ENCODE measurements around the gene FMN2.

Gene FMN2

DNA sequence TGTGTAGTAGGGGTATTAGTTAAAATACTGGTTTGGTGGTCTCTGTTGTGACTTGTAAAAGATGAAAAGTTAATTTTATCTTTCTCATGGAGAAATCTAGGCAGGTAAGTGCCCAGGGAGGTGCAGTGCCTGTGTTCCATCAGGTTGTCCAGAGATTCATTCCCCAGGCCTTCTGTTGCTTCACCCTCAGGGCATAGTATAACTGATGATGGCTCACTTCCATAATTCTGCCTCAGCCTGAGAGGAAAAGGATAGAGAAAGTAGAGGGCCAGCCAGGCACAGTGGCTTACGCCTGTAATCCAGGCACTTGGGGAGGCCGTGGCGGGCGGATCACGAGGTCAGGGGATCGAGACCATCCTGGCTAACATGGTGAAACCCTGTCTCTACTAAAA, 153.9 kb downstream of the FMN2 start:
- Histone ChIP-seq H3K27me3 (ENCODE audit: insufficient read depth, low read length) (no peaks in the 10 kb centered on the region), H4K8ac (ENCODE audit: low read depth, low read length) (no peak overlapping the region), H3K14ac (ENCODE audit: low read length) (no peak overlapping the region), H2AK5ac (ENCODE audit: low read length) (no peak overlapping the region), H3K79me1 (ENCODE audit: low read length) (no peaks in the 10 kb centered on the region), H3K4me2 (ENCODE audit: low read length) (no peak overlapping the region), H3K23ac (ENCODE audit: low read length) (no peak overlapping the region), H3K4ac (ENCODE audit: low read depth, low read length) (no peak overlapping the region), H3K79me2 (ENCODE audit: control insufficient read depth, insufficient read depth, low read length, poor library complexity) (no peaks in the 10 kb centered on the region), H4K91ac (ENCODE audit: low read depth, low read length) (no peak overlapping the region), H3K4me1 (ENCODE audit: control insufficient read depth in 1 of 2, insufficient read depth in 2 of 2, low read length in 2 of 2) (peaks cover 2 to 7% of the 10 kb centered on the region in 2 experiments), H2BK5ac (ENCODE audit: low read depth, low read length, poor library complexity) (no peak overlapping the region), H2BK12ac (ENCODE audit: low read length) (no peak overlapping the region), H4K12ac (ENCODE audit: low read depth, low read length) (no peak overlapping the region), H2AFZ (ENCODE audit: insufficient read depth, low read length, poor library complexity) (no peak overlapping the region), H3K18ac (ENCODE audit: low read length) (no peak overlapping the region), H3K9ac (ENCODE audit: low read length) (no peak overlapping the region), H3K27ac (ENCODE audit: low read depth, low read length) (peak overlapping the region; percentile 20), H3K9me3 (ENCODE audit: insufficient read depth, low read depth, low read length) (no peaks in the 10 kb centered on the region), H3K4me3 (ENCODE audit: low read depth, low read length) (no peak overlapping the region), H2BK120ac (ENCODE audit: insufficient read depth, low read length, poor library complexity) (no peak overlapping the region), H3K36me3 (ENCODE audit: control insufficient read depth in 1 of 2, insufficient read depth in 2 of 2, low read length in 2 of 2) (no peaks in the 10 kb centered on the region)
- DNase-seq: peak; percentile 47 to 49
- no CpG with 5 or more reads among the region's 6 CpGs for WGBS (ENCODE audit: extremely low coverage, insufficient coverage, insufficient read length)

DNA sequence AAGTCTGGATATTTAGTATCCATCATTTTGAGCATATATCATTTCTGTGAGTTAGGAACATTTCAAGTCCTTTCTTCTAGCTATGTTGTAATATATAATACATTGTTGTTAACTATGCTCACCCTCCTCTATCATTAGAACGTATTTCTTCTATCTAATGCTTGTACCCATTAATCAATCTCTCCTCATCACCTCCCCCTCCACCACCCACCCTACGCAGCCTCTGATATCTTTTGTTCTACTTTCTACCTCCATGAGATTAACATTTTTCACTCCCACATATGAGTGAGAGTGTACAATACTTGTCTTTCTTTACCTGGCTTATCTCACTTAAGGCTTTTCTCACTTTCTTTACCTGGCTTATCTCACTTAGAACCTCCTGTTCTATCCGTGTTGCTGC, 156.2 kb downstream of the FMN2 start:
- H2BK120ac ChIP-seq (ENCODE audit: insufficient read depth, low read length, poor library complexity): no peak overlapping the region
- WGBS (ENCODE audit: extremely low coverage, insufficient coverage, insufficient read length): 100% methylated on average over 1 of the region's 3 CpGs
- no peak overlapping the region for H3K14ac ChIP-seq (ENCODE audit: low read length)
- no peak overlapping the region for H3K18ac ChIP-seq (ENCODE audit: low read length)
- no peak overlapping the region for H3K23ac ChIP-seq (ENCODE audit: low read length)
- H2BK12ac ChIP-seq (ENCODE audit: low read length): no peak overlapping the region
- no peaks in the 10 kb centered on the region for H3K79me2 ChIP-seq (ENCODE audit: control insufficient read depth, insufficient read depth, low read length, poor library complexity)
- peaks cover 2 to 3% of the 10 kb centered on the region in 2 experiments for H3K4me1 ChIP-seq (ENCODE audit: control insufficient read depth in 1 of 2, insufficient read depth in 2 of 2, low read length in 2 of 2)
- no peak overlapping the region for H3K9ac ChIP-seq (ENCODE audit: low read length)
- no peak overlapping the region for H3K4me3 ChIP-seq (ENCODE audit: low read depth, low read length)
- no peak overlapping the region for H4K91ac ChIP-seq (ENCODE audit: low read depth, low read length)
- H3K4me2 ChIP-seq (ENCODE audit: low read length): no peak overlapping the region
- H3K4ac ChIP-seq (ENCODE audit: low read depth, low read length): no peak overlapping the region
- H4K8ac ChIP-seq (ENCODE audit: low read depth, low read length): no peak overlapping the region
- H3K36me3 ChIP-seq (ENCODE audit: control insufficient read depth in 1 of 2, insufficient read depth in 2 of 2, low read length in 2 of 2): no peaks in the 10 kb centered on the region
- no peak overlapping the region for H2BK5ac ChIP-seq (ENCODE audit: low read depth, low read length, poor library complexity)
- no peak for DNase-seq
- no peaks in the 10 kb centered on the region for H3K27me3 ChIP-seq (ENCODE audit: insufficient read depth, low read length)
- no peak overlapping the region for H2AK5ac ChIP-seq (ENCODE audit: low read length)
- no peak overlapping the region for H3K27ac ChIP-seq (ENCODE audit: low read depth, low read length)
- no peak overlapping the region for H2AFZ ChIP-seq (ENCODE audit: insufficient read depth, low read length, poor library complexity)
- H4K12ac ChIP-seq (ENCODE audit: low read depth, low read length): no peak overlapping the region
- H3K79me1 ChIP-seq (ENCODE audit: low read length): no peaks in the 10 kb centered on the region
- H3K9me3 ChIP-seq (ENCODE audit: insufficient read depth, low read depth, low read length): no peaks in the 10 kb centered on the region

DNA sequence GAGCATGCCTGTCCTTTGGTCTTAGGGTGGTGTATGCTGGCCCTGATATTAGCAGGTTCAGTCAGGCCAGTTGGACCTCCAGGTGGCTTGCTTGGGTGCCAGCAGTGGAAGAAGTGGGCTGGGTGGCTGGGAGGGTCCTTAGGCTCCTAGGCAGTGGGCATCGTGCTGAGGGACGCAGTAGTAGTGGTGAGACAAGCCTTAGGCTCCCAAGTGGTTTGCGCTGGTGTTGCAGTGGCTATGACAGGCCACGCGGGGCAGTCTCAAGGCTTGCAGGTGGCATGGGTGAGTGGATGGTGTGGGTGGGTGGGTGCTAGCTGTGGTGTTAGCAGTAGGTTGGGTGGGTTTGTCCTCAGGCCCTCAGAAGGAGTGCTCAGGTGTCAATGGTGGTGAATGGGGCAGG, 162.3 kb downstream of the FMN2 start:
- H2BK120ac ChIP-seq (ENCODE audit: insufficient read depth, low read length, poor library complexity): no peak overlapping the region
- no peak overlapping the region for H3K18ac ChIP-seq (ENCODE audit: low read length)
- H2AK5ac ChIP-seq (ENCODE audit: low read length): no peak overlapping the region
- H3K79me1 ChIP-seq (ENCODE audit: low read length): no peaks in the 10 kb centered on the region
- H3K23ac ChIP-seq (ENCODE audit: low read length): no peak overlapping the region
- H3K36me3 ChIP-seq (ENCODE audit: control insufficient read depth in 1 of 2, insufficient read depth in 2 of 2, low read length in 2 of 2): no peaks in the 10 kb centered on the region
- H3K27me3 ChIP-seq (ENCODE audit: insufficient read depth, low read length): no peaks in the 10 kb centered on the region
- no CpG with 5 or more reads among the region's 5 CpGs for WGBS (ENCODE audit: extremely low coverage, insufficient coverage, insufficient read length)
- H3K27ac ChIP-seq (ENCODE audit: low read depth, low read length): no peak overlapping the region
- H3K79me2 ChIP-seq (ENCODE audit: control insufficient read depth, insufficient read depth, low read length, poor library complexity): no peaks in the 10 kb centered on the region
- no peak overlapping the region for H4K8ac ChIP-seq (ENCODE audit: low read depth, low read length)
- no peak overlapping the region for H3K9ac ChIP-seq (ENCODE audit: low read length)
- no peak overlapping the region for H2BK5ac ChIP-seq (ENCODE audit: low read depth, low read length, poor library complexity)
- no peak overlapping the region for H3K14ac ChIP-seq (ENCODE audit: low read length)
- H3K4me3 ChIP-seq (ENCODE audit: low read depth, low read length): no peak overlapping the region
- no peak overlapping the region for H4K12ac ChIP-seq (ENCODE audit: low read depth, low read length)
- no peak overlapping the region for H2BK12ac ChIP-seq (ENCODE audit: low read length)
- no peak overlapping the region for H4K91ac ChIP-seq (ENCODE audit: low read depth, low read length)
- H2AFZ ChIP-seq (ENCODE audit: insufficient read depth, low read length, poor library complexity): no peak overlapping the region
- H3K4me1 ChIP-seq (ENCODE audit: control insufficient read depth in 1 of 2, insufficient read depth in 2 of 2, low read length in 2 of 2): no peaks in the 10 kb centered on the region
- no peak overlapping the region for H3K4ac ChIP-seq (ENCODE audit: low read depth, low read length)
- DNase-seq: no peak
- no peak overlapping the region for H3K4me2 ChIP-seq (ENCODE audit: low read length)
- no peaks in the 10 kb centered on the region for H3K9me3 ChIP-seq (ENCODE audit: insufficient read depth, low read depth, low read length)

DNA sequence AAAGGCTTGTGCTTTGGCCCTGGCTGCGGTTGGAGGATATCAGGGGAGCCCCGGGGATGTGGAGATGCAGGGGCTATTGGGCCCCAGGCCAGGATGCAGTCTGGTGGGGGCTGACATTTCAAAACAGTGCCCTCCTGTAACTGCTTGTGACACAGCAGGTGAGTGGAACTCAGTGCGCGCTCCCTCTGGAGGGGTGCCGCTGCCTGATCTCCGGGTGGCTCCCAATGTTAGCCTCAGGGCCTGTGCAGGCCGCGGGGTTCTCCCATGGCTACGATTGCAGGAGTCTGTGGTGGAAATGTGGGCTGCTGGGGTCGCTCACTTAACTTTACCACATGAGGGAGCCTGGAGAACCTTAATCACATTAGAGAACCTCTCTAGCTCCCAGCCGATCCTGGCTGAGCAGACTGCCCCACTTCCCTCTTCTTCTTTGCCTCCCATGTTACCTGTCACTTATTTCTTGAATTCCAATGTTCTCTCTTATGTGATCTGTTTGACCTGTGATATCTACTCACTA, 163.2 kb downstream of the FMN2 start:
- H3K23ac ChIP-seq (ENCODE audit: low read length): no peak overlapping the region
- H3K4ac ChIP-seq (ENCODE audit: low read depth, low read length): no peak overlapping the region
- no peak overlapping the region for H2BK5ac ChIP-seq (ENCODE audit: low read depth, low read length, poor library complexity)
- H3K14ac ChIP-seq (ENCODE audit: low read length): no peak overlapping the region
- H4K91ac ChIP-seq (ENCODE audit: low read depth, low read length): no peak overlapping the region
- no peaks in the 10 kb centered on the region for H3K79me1 ChIP-seq (ENCODE audit: low read length)
- no peak overlapping the region for H2AFZ ChIP-seq (ENCODE audit: insufficient read depth, low read length, poor library complexity)
- no peak overlapping the region for H2AK5ac ChIP-seq (ENCODE audit: low read length)
- H2BK12ac ChIP-seq (ENCODE audit: low read length): no peak overlapping the region
- no peak overlapping the region for H3K9ac ChIP-seq (ENCODE audit: low read length)
- DNase-seq: no peak
- H3K9me3 ChIP-seq (ENCODE audit: insufficient read depth, low read depth, low read length): no peaks in the 10 kb centered on the region
- H3K36me3 ChIP-seq (ENCODE audit: control insufficient read depth in 1 of 2, insufficient read depth in 2 of 2, low read length in 2 of 2): no peaks in the 10 kb centered on the region
- H3K4me1 ChIP-seq (ENCODE audit: control insufficient read depth in 1 of 2, insufficient read depth in 2 of 2, low read length in 2 of 2): no peaks in the 10 kb centered on the region
- H3K27me3 ChIP-seq (ENCODE audit: insufficient read depth, low read length): no peaks in the 10 kb centered on the region
- H3K4me3 ChIP-seq (ENCODE audit: low read depth, low read length): no peak overlapping the region
- no peak overlapping the region for H3K18ac ChIP-seq (ENCODE audit: low read length)
- no peak overlapping the region for H3K27ac ChIP-seq (ENCODE audit: low read depth, low read length)
- H3K4me2 ChIP-seq (ENCODE audit: low read length): no peak overlapping the region
- H2BK120ac ChIP-seq (ENCODE audit: insufficient read depth, low read length, poor library complexity): no peak overlapping the region
- no peak overlapping the region for H4K12ac ChIP-seq (ENCODE audit: low read depth, low read length)
- no peak overlapping the region for H4K8ac ChIP-seq (ENCODE audit: low read depth, low read length)
- no peaks in the 10 kb centered on the region for H3K79me2 ChIP-seq (ENCODE audit: control insufficient read depth, insufficient read depth, low read length, poor library complexity)
- WGBS (ENCODE audit: extremely low coverage, insufficient coverage, insufficient read length): no CpG with 5 or more reads among the region's 11 CpGs

All from trophoblast cell (in vitro differentiated cells and primary cell).